Pulmonary artery endothelial cell (primary cell): ENCODE results near the gene CREB1. TPM values are rescaled to one million over a fixed set of nuclear protein-coding genes. Genes with fewer than 3 reads are reported as not detected.

Source experiments
- total RNA-seq: library from RNA; depleted of rRNA; stranded (reverse); fragments of >200 nt; gene quantifications from 2 replicates; pipeline ENCODE4 v1.2.3, GENCODE V29; 2014

The CREB1 gene
- total RNA-seq, 1 donor from 2014 or later: 41.1 TPM

Other genes starting within 250 kb of the CREB1 start
- 21.9 and 23.8 TPM in 2 replicates for gene METTL21A, start 95.4 kb downstream of the CREB1 start, total RNA-seq
- 45.5 and 46.5 TPM in 2 replicates for gene CCNYL1, start 181.7 kb downstream of the CREB1 start, total RNA-seq
- 1.5 and 2.6 TPM in 2 replicates for gene FZD5, start 239.9 kb downstream of the CREB1 start, total RNA-seq